Thyroid gland (tissue), 4 donors: ENCODE results near the gene ACSS3. TPM values are rescaled to one million over a fixed set of nuclear protein-coding genes. Genes with fewer than 3 reads are reported as not detected.

Experiments used
- DNase-seq, 2 donors: peaks; one replicate each; pipeline ENCODE4 v3.0.0-alpha.2; 2019
- H3K27ac ChIP-seq, 3 donors: fragments of 200-600 bp; sonication (generic); 1 replicate in 2 of 3; 2 replicates in 1 of 3; pipeline ENCODE4 v1.5.1; 2016 to 2019; ENCODE audit warnings: mild to moderate bottlenecking in 1 of 3, moderate library complexity in 1 of 3
- H3K27me3 ChIP-seq: fragments of 200-600 bp; sonication (generic); one replicate; pipeline ENCODE4 v1.5.1; 2019
- H3K36me3 ChIP-seq, 2 donors: fragments of 200-600 bp; sonication (generic); one replicate each; pipeline ENCODE4 v1.5.1; 2016 to 2019
- H3K4me1 ChIP-seq, 2 donors: fragments of 200-600 bp; sonication (generic); one replicate each; pipeline ENCODE4 v1.5.1; 2017 to 2019
- H3K4me3 ChIP-seq, 3 donors: fragments of 200-600 bp; sonication (generic); replicated peaks in 1 of 3; 1 replicate in 2 of 3; 2 replicates in 1 of 3; pipeline ENCODE4 v1.5.1; 2016; ENCODE audit warnings: mild to moderate bottlenecking in 1 of 3
- H3K9me3 ChIP-seq: fragments of 200-600 bp; sonication (generic); one replicate; pipeline ENCODE4 v1.5.1; 2017
- CTCF ChIP-seq, 6 experiments: fragments of 200-600 bp in 3 of 6; fragments of 450-650 bp in 3 of 6; sonication (generic) in 3 of 6; IDR thresholded peaks; one replicate each; pipeline ENCODE4 v1.5.1; 2016 to 2019; ENCODE audit warnings: antibody characterized with exemption in 6 of 6, mild to moderate bottlenecking in 2 of 6, inconsistent platforms in 1 of 6, moderate library complexity in 1 of 6
- POLR2A ChIP-seq, 2 donors: fragments of 450-650 bp; IDR thresholded peaks; one replicate each; pipeline ENCODE4 v1.6.1; 2017; ENCODE audit warnings: antibody characterized with exemption in 2 of 2, mild to moderate bottlenecking in 2 of 2, moderate library complexity in 1 of 2
- WGBS, 2 donors: methylation state at CpG; one replicate each; pipeline ENCODE4 v1.1.5; 2017; 5-methylcytosine and 5-hydroxymethylcytosine counted together
- intact Hi-C: fragments of 100-400 bp; cut with DNase I; formaldehyde crosslinking; loops from one replicate; pipeline ENCODE4 v1.15.1; 2023
- total RNA-seq, 4 donors: library from RNA; depleted of rRNA; stranded (reverse); fragments of >200 nt; gene quantifications; one replicate each; pipeline ENCODE4 v1.2.3, GENCODE V29; 2016

The ACSS3 gene
- total RNA-seq, 4 donors from 2014 or later, result 32.5 to 63.8 (median 41.0) TPM

GRCh38 chr12:81147292-81147919 lies 69.5 kb downstream of the ACSS3 start:
- H3K36me3 ChIP-seq, result no peaks in the 10 kb centered on the region
- H3K9me3 ChIP-seq, result no peaks in the 10 kb centered on the region
- no peaks in the 10 kb centered on the region for H3K27me3 ChIP-seq
- no peaks in the 10 kb centered on the region for H3K4me1 ChIP-seq
- WGBS, 2 donors, result 85% methylated on average over 4 of the region's 4 CpGs
- intact Hi-C loops, result no loop called here
- TF ChIP-seq CTCF (IDR thresholded peaks at IDR 0.05), result no peak
- no peak for TF ChIP-seq POLR2A (IDR thresholded peaks at IDR 0.05)
- no peak for DNase-seq
- H3K4me3 ChIP-seq, result no peak overlapping the region
- H3K27ac ChIP-seq, result no peak overlapping the region

- no peak overlapping the region for H3K27ac ChIP-seq
- H3K27me3 ChIP-seq, result no peaks in the 10 kb centered on the region
- 70 to 80% methylated on average over 4 of the region's 4 CpGs for WGBS, 2 donors
- no peak for DNase-seq
- H3K4me1 ChIP-seq, result no peaks in the 10 kb centered on the region
- no peaks in the 10 kb centered on the region for H3K36me3 ChIP-seq
- no peak for TF ChIP-seq POLR2A (IDR thresholded peaks at IDR 0.05)
- no peak for TF ChIP-seq CTCF (IDR thresholded peaks at IDR 0.05)
- H3K4me3 ChIP-seq, result no peak overlapping the region
- intact Hi-C loops, result no loop called here
- no peaks in the 10 kb centered on the region for H3K9me3 ChIP-seq
These were observed 72.5 kb downstream of the ACSS3 start for GRCh38 chr12:81150382-81150781.

GRCh38 chr12:81159856-81160255 lies 82.0 kb downstream of the ACSS3 start:
- Histone ChIP-seq H3K9me3 (no peaks in the 10 kb centered on the region), H3K27me3 (no peaks in the 10 kb centered on the region), H3K4me3 (no peak overlapping the region), H3K36me3 (no peaks in the 10 kb centered on the region), H3K4me1 (no peaks in the 10 kb centered on the region), H3K27ac (no peak overlapping the region)
- intact Hi-C loops, result no loop called here
- DNase-seq, result no peak
- TF ChIP-seq CTCF (IDR thresholded peaks at IDR 0.05), result no peak
- TF ChIP-seq POLR2A (IDR thresholded peaks at IDR 0.05), result no peak
- WGBS, 2 donors, result 91 to 95% methylated on average over 3 of the region's 3 CpGs

DNA sequence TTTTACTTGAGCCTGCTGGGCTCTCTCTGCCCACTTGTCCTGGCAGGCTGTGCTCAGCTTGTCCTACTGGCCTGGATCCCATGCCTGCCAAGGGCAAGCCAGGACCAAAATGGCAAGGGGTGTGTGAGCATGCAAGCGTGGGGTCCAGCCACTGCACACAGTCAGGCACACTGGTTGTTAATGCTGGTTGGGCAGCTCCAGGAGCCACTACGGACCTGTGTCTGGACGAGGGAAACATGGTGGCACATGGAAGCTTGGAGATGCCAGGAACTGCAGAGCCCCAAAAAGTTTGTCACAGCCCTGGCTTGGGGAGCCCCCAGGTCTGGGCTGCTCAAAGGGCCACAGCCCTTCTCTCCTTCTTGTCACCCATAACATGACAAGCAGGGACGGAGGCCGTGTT lies 83.8 kb downstream of the ACSS3 start:
- WGBS, 2 donors, result 93% methylated on average over 5 of the region's 5 CpGs

More for the DNA sequence above, 83.8 kb downstream of the ACSS3 start:
- no peak for DNase-seq
- intact Hi-C loops, result no loop called here
- H3K36me3 ChIP-seq, result no peaks in the 10 kb centered on the region
- H3K4me3 ChIP-seq, result no peak overlapping the region
- H3K27me3 ChIP-seq, result no peaks in the 10 kb centered on the region
- no peaks in the 10 kb centered on the region for H3K9me3 ChIP-seq
- no peak for TF ChIP-seq CTCF (IDR thresholded peaks at IDR 0.05)
- TF ChIP-seq POLR2A (IDR thresholded peaks at IDR 0.05), result no peak
- H3K4me1 ChIP-seq, result no peaks in the 10 kb centered on the region
- no peak overlapping the region for H3K27ac ChIP-seq
